ENCODE data around the gene UCK1. TPM values are rescaled to one million over a fixed set of nuclear protein-coding genes. Genes with fewer than 3 reads are reported as not detected.

The UCK1 gene
- total RNA-seq, 4 donors from 2014 or later, result 17.3 to 39.1 (median 24.8) TPM

GRCh38 chr9:131529597-131530545 lies 1.2 kb downstream of the UCK1 start:
- Histone ChIP-seq H3K27me3 (no peaks in the 10 kb centered on the region), H3K9me3 (no peaks in the 10 kb centered on the region), H3K27ac (peak overlapping the region; percentile 85 to 90 (median 87)), H3K4me1 (peaks cover 7 to 23% (median 12%) of the 10 kb centered on the region in 3 donors), H3K36me3 (peaks cover 18 to 51% (median 30%) of the 10 kb centered on the region in 3 donors), H3K4me3 (peak overlapping the region; percentile 63 to 99 (median 90))
- no peak for DNase-seq
- intact Hi-C loops (cut with DNase I), result loop anchor here (10.0 kb wide), 1 partner anchor 215 kb away; the partner anchor contains the start of gene RAPGEF1
- TF ChIP-seq CTCF (IDR thresholded peaks at IDR 0.05) (no peak), POLR2A (IDR thresholded peaks at IDR 0.05) (no peak)
- 64 to 90% methylated on average over 2 to 7 of the region's 24 CpGs for WGBS, 2 donors

GRCh38 chr9:131528886-131529505 lies 2.1 kb downstream of the UCK1 start:
- Histone ChIP-seq H3K27me3 (no peaks in the 10 kb centered on the region), H3K4me1 (peaks cover 7 to 23% (median 12%) of the 10 kb centered on the region in 3 donors), H3K9me3 (no peaks in the 10 kb centered on the region), H3K4me3 (no peak overlapping the region), H3K27ac (no peak overlapping the region), H3K36me3 (peaks cover 21 to 60% (median 37%) of the 10 kb centered on the region in 3 donors)
- WGBS, 2 donors, result 91 to 93% methylated on average over 13 to 14 of the region's 35 CpGs
- DNase-seq, result no peak
- TF ChIP-seq CTCF (IDR thresholded peaks at IDR 0.05), result no peak
- TF ChIP-seq POLR2A (IDR thresholded peaks at IDR 0.05), result no peak
- intact Hi-C loops (cut with DNase I), result loop anchor here (10.0 kb wide), 1 partner anchor 216 kb away; the partner anchor contains the start of gene RAPGEF1

- intact Hi-C loops (cut with DNase I), result loop anchor here (10.0 kb wide), 1 partner anchor 217 kb away; the partner anchor contains the start of gene RAPGEF1
- Histone ChIP-seq H3K27me3 (no peaks in the 10 kb centered on the region), H3K4me1 (peaks cover 7 to 23% (median 12%) of the 10 kb centered on the region in 3 donors), H3K4me3 (no peak overlapping the region), H3K9me3 (no peaks in the 10 kb centered on the region), H3K27ac (no peak overlapping the region), H3K36me3 (peaks cover 23 to 68% (median 39%) of the 10 kb centered on the region in 3 donors)
- 78 to 87% methylated on average over 3 to 7 of the region's 7 CpGs for WGBS, 2 donors
- DNase-seq, result no peak
- no peak for TF ChIP-seq POLR2A (IDR thresholded peaks at IDR 0.05)
- TF ChIP-seq CTCF (IDR thresholded peaks at IDR 0.05), result no peak
Observed at GRCh38 chr9:131528186-131528585, 2.9 kb downstream of the UCK1 start.

GRCh38 chr9:131525643-131526565 lies 5.2 kb downstream of the UCK1 start:
- Histone ChIP-seq H3K27me3 (no peaks in the 10 kb centered on the region), H3K36me3 (peaks cover 27 to 91% (median 54%) of the 10 kb centered on the region in 3 donors), H3K27ac (no peak overlapping the region), H3K9me3 (no peaks in the 10 kb centered on the region), H3K4me1 (peaks cover 7 to 16% (median 10%) of the 10 kb centered on the region in 3 donors), H3K4me3 (no peak overlapping the region)
- no peak for TF ChIP-seq POLR2A (IDR thresholded peaks at IDR 0.05)
- no peak for TF ChIP-seq CTCF (IDR thresholded peaks at IDR 0.05)
- intact Hi-C loops (cut with DNase I), result loop anchor here (10.0 kb wide), 1 partner anchor 219 kb away; the partner anchor contains the start of gene RAPGEF1
- DNase-seq, result no peak
- WGBS, 2 donors, result 89 to 95% methylated on average over 8 to 9 of the region's 19 CpGs

Data from esophagus squamous epithelium (tissue), 5 donors.